HFFc6 (cell line): ENCODE measurements around the gene XIRP2. TPM values are rescaled to one million over a fixed set of nuclear protein-coding genes. Genes with fewer than 3 reads are reported as not detected.

Experiments used
- DNase-seq: peaks from one replicate; pipeline ENCODE4 v3.0.0-alpha.2; 2018
- H3K27ac Mint-ChIP-seq: 2 replicates; pipeline ENCODE4 v1.8.0; 2020; ENCODE audit warnings: mild to moderate bottlenecking, mixed read lengths
- H3K27me3 Mint-ChIP-seq: 2 replicates; pipeline ENCODE4 v1.8.0; 2021; ENCODE audit warnings: mild to moderate bottlenecking, moderate library complexity, mixed read lengths; ENCODE audit not compliant: insufficient read depth
- H3K36me3 Mint-ChIP-seq: 2 replicates; pipeline ENCODE4 v1.8.0; 2021; ENCODE audit warnings: low read depth, mixed read lengths
- H3K4me1 Mint-ChIP-seq: 2 replicates; pipeline ENCODE4 v1.8.0; 2020; ENCODE audit warnings: low read depth, mixed read lengths
- H3K4me3 Mint-ChIP-seq: 2 replicates; pipeline ENCODE4 v1.8.0; 2020; ENCODE audit warnings: mild to moderate bottlenecking, moderate library complexity, mixed read lengths
- H3K9me3 Mint-ChIP-seq: 2 replicates; pipeline ENCODE4 v1.8.0; 2020; ENCODE audit warnings: mild to moderate bottlenecking, mixed read lengths
- total RNA-seq, 6 experiments: library from RNA; stranded (reverse); fragmentation: NEBNext Ultra II Directional; extraction: Animal tissue kit (Norgen Biotek cat#: 25700); gene quantifications; 2 replicates in 1 of 6; 3 replicates in 5 of 6; pipeline ENCODE4 v1.2.3, GENCODE V29; 2021
- TF ChIP-seq, protein P1 (sequence below): fragments of 200-600 bp; sonication (generic); IDR thresholded peaks from 2 replicates; pipeline ENCODE4 v1.5.0; 2021; ENCODE audit warnings: antibody characterized with exemption, mild to moderate bottlenecking

XIRP2 gene
- total RNA-seq, 6 experiments from 2014 or later, result not detected

DNA sequence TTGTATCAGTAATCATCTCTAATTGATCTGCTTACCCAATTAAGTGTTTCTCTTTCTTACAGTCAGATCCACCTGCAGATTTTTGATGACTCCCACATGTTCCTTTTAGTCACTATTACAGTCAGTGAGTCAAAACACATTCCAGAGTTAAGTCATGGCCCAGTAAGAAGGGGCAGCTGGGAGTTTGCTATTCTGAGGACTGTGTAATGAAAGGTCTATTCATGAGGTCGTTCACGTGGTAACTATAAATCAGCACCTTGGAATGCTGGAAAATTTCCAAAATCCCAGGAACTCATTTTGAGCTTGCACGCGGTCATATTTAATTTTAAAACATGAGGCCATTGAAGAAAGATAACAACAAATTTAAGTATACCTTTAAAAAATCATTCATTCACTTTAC lies 252.5 kb downstream of the XIRP2 start:
- H3K27ac Mint-ChIP-seq, result peak overlapping the region; percentile 48; the same call in 1 of the 2 replicates

DNA sequence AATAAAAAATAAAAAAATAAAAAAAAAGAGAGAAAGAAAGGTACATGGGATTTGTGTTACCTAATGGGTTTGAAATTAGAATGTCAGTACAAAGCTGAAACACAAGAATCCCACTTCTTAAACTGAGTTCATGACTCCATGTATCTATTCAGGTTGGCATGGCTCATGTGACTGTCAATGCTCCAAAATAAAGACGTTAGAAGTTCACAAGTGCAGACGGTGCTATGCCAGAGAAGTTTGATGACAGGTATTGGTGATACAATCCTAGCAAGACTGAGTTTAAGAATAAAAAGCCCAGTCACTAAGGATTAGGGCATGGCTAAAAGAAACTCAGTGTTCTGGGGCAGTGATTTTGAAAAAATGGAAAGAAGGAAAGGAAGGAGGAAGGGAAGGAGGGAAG lies 254.3 kb downstream of the XIRP2 start:
- Mint-ChIP-seq H3K4me3 (no peak overlapping the region), H3K36me3 (peaks cover 4% of the 10 kb centered on the region; the same call in 1 of the 2 replicates), H3K27me3 (no peaks in the 10 kb centered on the region), H3K27ac (no peak overlapping the region), H3K4me1 (peaks cover 41% of the 10 kb centered on the region), H3K9me3 (no peaks in the 10 kb centered on the region)
- TF ChIP-seq, protein P1, sequence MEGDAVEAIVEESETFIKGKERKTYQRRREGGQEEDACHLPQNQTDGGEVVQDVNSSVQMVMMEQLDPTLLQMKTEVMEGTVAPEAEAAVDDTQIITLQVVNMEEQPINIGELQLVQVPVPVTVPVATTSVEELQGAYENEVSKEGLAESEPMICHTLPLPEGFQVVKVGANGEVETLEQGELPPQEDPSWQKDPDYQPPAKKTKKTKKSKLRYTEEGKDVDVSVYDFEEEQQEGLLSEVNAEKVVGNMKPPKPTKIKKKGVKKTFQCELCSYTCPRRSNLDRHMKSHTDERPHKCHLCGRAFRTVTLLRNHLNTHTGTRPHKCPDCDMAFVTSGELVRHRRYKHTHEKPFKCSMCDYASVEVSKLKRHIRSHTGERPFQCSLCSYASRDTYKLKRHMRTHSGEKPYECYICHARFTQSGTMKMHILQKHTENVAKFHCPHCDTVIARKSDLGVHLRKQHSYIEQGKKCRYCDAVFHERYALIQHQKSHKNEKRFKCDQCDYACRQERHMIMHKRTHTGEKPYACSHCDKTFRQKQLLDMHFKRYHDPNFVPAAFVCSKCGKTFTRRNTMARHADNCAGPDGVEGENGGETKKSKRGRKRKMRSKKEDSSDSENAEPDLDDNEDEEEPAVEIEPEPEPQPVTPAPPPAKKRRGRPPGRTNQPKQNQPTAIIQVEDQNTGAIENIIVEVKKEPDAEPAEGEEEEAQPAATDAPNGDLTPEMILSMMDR, result no peak
- DNase-seq, result no peak

More for the DNA sequence above, 252.5 kb downstream of the XIRP2 start:
- TF ChIP-seq, protein P1, result no peak
- Mint-ChIP-seq H3K9me3 (no peaks in the 10 kb centered on the region), H3K4me3 (no peak overlapping the region), H3K4me1 (peaks cover 55% of the 10 kb centered on the region), H3K27me3 (no peaks in the 10 kb centered on the region), H3K36me3 (peaks cover 4% of the 10 kb centered on the region; the same call in 1 of the 2 replicates)
- peak; percentile 99 for DNase-seq

DNA sequence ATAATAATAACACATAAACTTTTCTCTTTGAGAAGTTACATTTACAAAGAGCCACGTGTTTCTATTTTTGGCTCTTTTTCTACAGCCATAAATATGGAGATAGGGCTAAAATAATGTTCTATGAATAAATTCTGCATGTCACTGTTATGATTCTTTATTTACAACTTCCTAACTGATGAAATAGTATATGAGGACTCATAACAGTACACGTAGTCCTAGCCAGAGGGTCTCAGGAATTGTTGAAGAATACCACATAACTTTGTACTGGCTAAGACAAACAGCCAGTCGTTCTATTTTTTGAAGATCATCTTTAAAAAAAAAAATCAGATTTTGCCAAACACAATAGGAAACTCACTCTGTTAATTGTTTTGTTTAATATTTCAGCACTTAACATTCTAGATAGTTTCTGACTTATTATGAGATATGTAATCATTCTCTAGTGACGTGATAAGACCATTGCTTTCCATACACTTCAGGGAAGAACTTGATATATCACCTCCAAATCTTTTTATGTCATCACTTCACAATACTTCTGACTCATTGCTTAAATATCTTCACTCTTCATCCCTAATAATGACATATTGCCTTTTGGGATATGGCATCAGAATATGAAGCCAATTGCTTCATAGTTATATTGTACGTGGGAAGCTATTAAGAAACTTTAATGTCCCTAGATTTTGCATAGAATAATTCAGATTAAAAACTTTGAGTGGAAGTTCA lies 256.1 kb downstream of the XIRP2 start:
- no peak overlapping the region for H3K27ac Mint-ChIP-seq
- TF ChIP-seq, protein P1, result no peak
- no peak for DNase-seq
- H3K4me1 Mint-ChIP-seq, result peaks cover 33% of the 10 kb centered on the region
- no peaks in the 10 kb centered on the region for H3K27me3 Mint-ChIP-seq
- no peaks in the 10 kb centered on the region for H3K9me3 Mint-ChIP-seq
- H3K36me3 Mint-ChIP-seq, result peaks cover 4% of the 10 kb centered on the region; the same call in 1 of the 2 replicates
- no peak overlapping the region for H3K4me3 Mint-ChIP-seq

- no peak for DNase-seq
- Mint-ChIP-seq H3K27ac (no peak overlapping the region), H3K4me3 (no peak overlapping the region)
Observed at GRCh38 chr2:167147271-167147941, 259.1 kb downstream of the XIRP2 start.

GRCh38 chr2:167151894-167152293 lies 263.6 kb downstream of the XIRP2 start:
- H3K9me3 Mint-ChIP-seq, result no peaks in the 10 kb centered on the region
- no peaks in the 10 kb centered on the region for H3K36me3 Mint-ChIP-seq
- no peaks in the 10 kb centered on the region for H3K27me3 Mint-ChIP-seq
- no peak overlapping the region for H3K27ac Mint-ChIP-seq
- no peak for DNase-seq
- no peak overlapping the region for H3K4me3 Mint-ChIP-seq
- TF ChIP-seq, protein P1, result no peak
- no peaks in the 10 kb centered on the region; the same call in 1 of the 2 replicates for H3K4me1 Mint-ChIP-seq

More at GRCh38 chr2:167147271-167147941, 259.1 kb downstream of the XIRP2 start:
- Mint-ChIP-seq H3K4me1 (peaks cover 17% of the 10 kb centered on the region; the same call in 1 of the 2 replicates), H3K36me3 (no peaks in the 10 kb centered on the region), H3K27me3 (no peaks in the 10 kb centered on the region), H3K9me3 (no peaks in the 10 kb centered on the region)
- TF ChIP-seq, protein P1, result no peak
